Activated CD4-positive, alpha-beta T cell treated with anti-CD3 and anti-CD28 coated beads, Interleukin-2, amount 50 U/mL, for 24 hours (primary cell): ENCODE measurements around the gene METTL4.

Experiments used
- DNase-seq, 2 donors: peaks; one replicate each; pipeline ENCODE4 v3.0.0-alpha.2; 2020; ENCODE audit warnings: low read depth in 1 of 2, low spot score in 1 of 2

METTL4 gene

DNA sequence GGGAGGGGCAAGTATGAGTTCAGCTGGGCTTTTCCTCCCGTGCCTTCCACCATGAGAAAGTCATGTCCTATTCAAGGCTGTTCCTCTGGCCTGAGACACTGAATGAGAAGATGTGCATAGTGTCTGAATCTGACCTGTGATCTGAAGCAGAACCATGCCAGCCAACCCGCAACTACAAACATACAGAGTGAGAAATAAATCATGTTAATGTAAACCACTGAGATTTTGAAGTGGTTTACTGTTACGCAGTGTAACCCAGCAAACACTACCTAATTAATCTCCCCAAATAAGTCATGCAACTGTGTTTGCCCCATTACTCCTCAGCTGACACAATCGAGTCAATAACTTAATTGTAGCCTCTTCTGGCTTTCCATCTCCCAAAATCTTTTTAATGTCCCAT lies 49.2 kb downstream of the METTL4 start:
- DNase-seq: no peak

DNA sequence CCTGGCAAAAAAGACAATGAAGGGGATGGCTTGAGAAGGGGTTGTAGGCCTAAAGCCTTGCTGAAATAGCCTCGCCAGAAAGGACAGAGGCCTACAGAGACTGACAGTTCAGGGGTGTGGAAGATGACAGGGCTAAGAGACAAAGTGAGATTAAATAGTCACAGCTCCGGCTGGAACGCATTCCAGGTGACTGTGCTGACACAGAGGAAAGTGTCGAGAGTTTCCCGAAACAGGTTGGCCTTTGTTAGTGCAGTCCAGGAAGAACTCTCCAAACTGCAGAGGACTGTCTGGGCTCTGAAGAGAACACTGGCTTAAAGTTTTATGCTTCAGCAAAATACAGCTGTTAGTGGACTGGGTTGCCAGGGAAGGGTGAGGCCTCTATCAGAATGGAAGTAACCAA lies 52.8 kb downstream of the METTL4 start:
- no peak for DNase-seq

- peak in 1 of 2 donors; percentile 6 for DNase-seq
These were observed 55.2 kb downstream of the METTL4 start for GRCh38 chr18:2515908-2516625.

- no peak for DNase-seq
These were observed 56.0 kb downstream of the METTL4 start for GRCh38 chr18:2515171-2515787.

GRCh38 chr18:2513616-2514015 lies 57.7 kb downstream of the METTL4 start:
- DNase-seq: no peak

GRCh38 chr18:2512059-2512458 lies 59.2 kb downstream of the METTL4 start:
- DNase-seq: no peak

- no peak for DNase-seq
These were observed 59.9 kb downstream of the METTL4 start for GRCh38 chr18:2511451-2511850.

DNA sequence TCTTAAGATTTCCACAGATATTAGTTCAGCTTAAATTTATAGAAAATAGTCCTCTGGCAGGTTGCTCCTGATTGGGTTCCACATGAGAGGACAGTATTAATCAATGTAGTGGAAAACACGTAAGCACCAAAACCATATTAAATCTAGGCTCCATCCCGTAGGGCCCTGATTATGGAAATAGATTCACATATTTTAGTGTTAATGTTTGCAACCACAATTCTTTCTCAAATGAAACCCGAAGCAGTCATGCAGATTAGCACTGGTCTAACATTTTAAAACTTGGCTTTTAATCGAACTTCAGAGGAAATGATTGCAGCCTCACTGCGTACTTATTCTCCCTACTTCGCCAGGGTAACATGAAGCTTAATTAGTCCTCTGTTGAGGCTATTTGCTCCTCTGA lies 60.9 kb downstream of the METTL4 start:
- DNase-seq: no peak

GRCh38 chr18:2508678-2509077 lies 62.6 kb downstream of the METTL4 start:
- DNase-seq: no peak

DNA sequence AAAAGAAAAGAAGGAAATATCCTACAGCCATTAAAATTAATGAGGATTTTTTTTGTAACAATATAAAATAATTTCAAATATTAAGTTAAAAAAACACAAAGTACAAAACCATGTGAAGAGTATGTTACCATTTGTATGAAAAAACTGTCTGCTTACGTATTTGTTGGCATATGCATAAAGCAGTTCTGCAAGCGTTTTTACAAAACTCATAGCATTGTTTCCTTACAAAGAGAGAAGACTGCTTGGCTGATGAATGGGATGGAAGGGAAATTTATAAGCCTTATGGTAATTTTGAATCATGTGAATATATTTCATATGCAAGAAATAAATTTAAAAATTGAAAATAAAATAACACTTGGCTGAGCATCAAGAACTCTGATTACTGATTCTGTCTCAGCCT lies 63.1 kb downstream of the METTL4 start:
- DNase-seq: no peak

DNA sequence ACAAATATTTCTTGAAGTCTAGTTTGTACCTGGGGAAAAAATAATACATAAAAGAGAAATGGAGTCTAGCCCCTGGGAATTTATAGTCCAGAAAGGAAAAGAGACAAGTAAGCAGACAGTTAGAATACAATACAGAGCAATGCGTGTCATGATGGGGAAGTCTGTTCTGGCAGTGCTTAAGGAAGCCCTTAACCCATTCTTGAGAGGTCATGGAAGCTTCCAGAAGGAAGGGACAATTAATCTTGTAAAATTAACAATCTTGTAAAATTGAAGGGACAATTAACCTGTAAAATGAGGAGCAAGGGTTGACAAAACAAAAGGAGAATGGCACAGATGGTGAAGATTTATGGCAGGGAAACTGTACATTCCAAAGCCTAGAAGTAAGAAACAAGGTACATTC lies 66.7 kb downstream of the METTL4 start:
- DNase-seq: no peak

GRCh38 chr18:2502880-2503279 lies 68.4 kb downstream of the METTL4 start:
- no peak for DNase-seq

GRCh38 chr18:2502394-2502793 lies 68.9 kb downstream of the METTL4 start:
- no peak for DNase-seq

DNA sequence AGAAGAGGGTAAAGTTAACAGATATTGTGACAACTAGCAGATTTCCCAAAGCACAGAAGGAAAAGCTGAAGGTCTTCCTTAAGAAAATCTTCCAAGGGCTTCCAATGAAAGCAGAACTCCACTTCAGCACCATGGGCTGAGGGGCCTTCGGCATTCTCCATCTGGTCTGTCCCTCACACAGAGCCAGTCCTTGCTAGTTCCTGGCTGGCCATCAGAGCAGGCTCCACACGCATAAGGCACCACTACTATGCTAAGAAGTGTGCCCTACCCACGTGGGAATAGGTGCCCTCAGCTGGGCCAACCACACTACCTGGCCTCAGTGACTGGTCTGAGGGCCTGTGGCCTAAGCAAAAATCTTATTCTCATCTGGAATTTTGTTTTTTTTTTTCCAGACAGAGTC lies 73.5 kb downstream of the METTL4 start:
- no peak for DNase-seq

- no peak for DNase-seq
These were observed 75.9 kb downstream of the METTL4 start for GRCh38 chr18:2495381-2495780.

DNA sequence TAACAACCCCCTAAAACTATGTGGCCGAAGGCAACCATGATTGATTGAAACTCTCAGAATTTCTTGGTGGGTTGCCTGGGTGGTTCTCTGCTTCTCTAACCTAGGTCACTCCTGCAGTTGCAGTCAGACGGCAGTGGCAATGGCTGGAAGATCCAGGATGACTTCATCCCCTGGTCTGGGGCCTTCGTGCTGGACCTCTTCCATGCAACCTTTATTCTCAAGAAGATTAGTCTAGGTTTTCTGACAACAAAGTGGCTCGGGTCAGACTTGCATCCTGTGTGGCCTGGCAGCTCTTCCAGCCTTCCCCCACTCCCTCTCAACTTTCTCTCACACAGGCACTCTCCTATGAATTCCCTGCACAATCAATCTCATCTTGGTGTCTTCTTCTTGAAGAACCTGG lies 76.4 kb downstream of the METTL4 start:
- DNase-seq: no peak
